GM10266 (cell line): ENCODE results near the gene RFNG.

Experiments
- DNase-seq: peaks from one replicate; pipeline ENCODE4 v3.0.0; 2012; ENCODE audit errors: extremely low spot score
- CTCF ChIP-seq: IDR thresholded peaks from 2 replicates; pipeline ENCODE4 v1.5.1; 2012; ENCODE audit warnings: mild to moderate bottlenecking, low read depth; ENCODE audit not compliant: control insufficient read depth, insufficient read depth; ENCODE audit errors: missing control alignments

The RFNG gene

DNA sequence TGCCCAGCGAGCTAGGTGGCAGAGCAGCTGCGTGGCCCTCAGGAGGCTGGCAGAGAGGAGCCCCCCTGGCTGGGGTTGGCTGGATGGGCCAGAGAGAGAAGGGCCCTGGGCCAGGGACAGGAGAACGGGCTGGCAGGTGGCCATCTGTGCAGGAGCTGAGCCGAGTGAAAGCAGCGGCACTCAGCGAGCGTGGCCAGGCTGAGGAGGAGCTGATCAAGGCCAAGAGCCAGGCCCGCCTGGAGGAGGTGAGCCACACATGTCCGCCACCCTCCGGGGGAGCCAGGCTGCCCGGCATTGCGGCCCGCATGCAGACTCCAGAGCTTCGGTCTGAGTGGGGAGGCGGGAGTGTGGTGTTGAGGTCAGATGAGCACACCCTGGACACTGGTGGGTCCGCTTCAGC, 22.2 kb downstream of the RFNG start:
- TF ChIP-seq CTCF = no peak
- no peak for DNase-seq

DNA sequence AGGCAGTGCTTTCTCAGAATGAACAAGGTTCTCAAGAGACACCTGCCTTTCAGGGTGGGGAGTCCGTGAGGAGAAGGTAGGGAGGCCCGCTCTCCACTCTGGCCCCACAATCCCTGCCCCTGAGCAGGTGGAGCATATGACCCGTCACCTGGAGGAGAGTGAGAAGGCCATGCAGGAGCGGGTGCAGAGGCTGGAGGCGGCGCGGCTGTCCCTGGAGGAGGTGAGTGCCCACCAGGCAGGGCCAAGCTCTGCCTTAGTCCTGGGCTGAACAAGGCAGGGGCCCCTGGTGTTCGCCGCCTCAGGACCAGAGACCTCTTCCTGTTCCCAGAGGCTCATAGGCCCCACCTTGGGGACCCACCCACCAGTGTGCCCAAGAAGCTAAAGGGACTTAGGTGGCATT, 22.6 kb downstream of the RFNG start:
- TF ChIP-seq CTCF = no peak
- DNase-seq = no peak

- DNase-seq = no peak
- no peak for TF ChIP-seq CTCF
These were observed 23.4 kb downstream of the RFNG start for GRCh38 chr17:82028246-82028645.

DNA sequence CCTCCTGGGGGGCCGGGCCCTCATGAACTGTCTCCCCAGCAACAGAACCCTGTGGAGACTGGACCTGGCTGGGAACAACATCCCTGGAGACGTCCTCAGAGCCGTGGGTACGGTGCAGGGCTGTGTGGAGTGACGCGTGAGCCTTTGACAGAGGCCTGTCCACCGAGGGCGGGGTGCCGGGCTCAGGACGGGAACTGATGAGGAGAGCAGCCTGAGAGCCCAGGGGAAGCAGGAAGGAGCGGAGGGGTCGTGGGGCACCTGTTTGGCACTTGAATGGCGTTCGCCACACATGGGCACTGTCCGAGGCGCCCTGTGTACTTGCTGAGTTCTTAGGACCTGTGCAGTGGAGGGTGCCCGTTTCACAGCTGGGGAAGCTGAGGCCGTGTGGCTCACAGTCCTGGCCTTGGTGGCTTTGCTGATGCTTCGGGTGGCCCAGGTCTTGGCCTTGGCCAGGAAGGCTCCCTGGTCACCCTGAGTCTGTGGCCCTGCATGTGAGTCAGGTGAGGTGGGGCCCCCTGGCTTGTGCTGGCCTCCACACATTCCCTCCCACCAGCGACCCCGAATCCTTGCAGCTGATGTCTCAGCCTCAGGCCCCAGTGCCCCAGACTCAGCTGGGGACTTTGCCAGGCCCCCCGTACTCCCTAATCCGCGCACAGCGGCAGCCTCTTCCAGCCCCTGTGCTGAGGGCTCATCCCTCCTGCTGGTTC, 26.1 kb downstream of the RFNG start:
- TF ChIP-seq CTCF = no peak
- no peak for DNase-seq

- no peak for DNase-seq
- no peak for TF ChIP-seq CTCF
These were observed 26.8 kb downstream of the RFNG start for GRCh38 chr17:82024859-82025258.

DNA sequence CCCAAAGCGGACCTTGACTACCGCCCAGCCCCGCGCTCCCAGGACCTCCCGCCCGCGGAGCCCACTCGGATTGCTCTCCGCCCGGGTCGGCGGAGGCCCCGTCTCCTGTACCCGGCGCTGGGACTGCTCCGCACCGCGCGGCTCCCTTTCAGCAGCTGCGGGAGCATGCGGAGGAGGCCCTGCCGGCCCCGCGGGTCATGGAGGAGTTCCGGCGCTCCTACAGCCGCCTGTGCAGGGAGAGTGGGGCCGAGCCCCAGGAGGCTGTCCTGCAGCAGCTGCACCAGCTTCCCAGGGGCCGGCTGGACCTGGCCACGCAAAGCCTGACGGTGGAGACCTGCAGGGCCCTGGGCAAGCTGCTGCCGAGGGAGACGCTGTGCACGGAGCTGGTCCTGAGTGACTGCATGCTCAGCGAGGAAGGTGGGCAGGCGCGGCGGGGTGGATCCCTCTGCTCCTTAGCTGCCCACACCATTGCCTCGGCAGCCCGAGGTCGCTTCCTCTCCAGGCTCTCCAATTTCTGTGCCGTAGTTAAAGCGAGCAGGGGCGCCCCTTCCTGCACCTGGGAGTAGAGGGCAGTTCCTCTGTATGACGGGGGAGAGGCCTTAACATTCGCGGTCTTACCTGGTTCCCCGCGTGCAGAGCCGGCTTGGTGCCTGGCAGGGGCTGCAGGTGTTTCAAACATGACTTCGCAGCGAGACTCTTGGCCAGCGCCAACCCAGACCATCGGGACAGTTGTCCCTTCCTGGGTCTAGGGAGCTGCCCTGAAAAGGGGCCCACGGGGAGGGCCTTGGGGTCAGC, 28.0 kb downstream of the RFNG start:
- peak; percentile 38 for DNase-seq

More for the DNA sequence above, 28.0 kb downstream of the RFNG start:
- no peak for TF ChIP-seq CTCF
